A204.1 (cell line): ENCODE results near the gene CPTP.

Experiments used
- FAIRE-seq: peaks from 2 replicates; lab custom pipeline; 2012; peaks lifted over from hg19 to GRCh38; lab: Jason Lieb, UNC

The CPTP gene

DNA sequence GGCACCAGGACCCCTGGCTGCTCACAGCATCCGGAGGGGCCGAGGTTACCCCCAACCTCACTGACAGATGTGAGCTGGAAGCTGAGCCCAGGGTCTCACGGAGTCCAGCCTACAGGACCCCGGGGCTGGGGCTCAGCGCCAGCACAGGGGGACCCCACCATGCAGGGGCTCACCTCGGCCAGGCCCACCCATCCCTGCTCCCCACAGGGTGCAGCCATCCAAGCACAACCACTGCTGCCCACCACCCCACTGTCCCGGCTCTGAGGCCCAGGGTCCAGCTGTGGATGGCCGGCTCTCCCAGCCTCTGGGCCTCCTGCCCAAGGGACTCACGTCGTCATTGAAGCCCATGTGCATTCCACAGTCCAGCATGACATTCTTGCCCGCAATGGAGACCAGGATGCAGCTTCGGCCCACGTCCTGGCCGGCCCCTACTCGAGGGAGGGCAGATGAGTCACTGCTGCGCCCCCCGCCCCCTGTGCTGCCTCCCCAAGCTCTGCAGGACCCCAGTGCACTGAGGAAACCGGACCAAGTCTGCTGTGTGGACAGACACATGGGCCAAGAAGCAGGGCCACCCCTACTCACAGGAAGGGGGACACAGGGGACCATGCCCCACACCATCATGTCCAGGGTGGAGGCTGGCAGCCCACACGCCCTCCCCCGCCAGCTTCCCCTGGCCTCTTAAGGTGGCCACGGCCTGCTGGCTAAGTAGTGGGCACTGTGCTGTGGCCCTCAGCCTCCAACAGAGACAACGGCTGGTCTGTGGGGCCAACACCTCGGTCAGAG is 3.7 kb upstream of the CPTP start:
- no peak for FAIRE-seq

DNA sequence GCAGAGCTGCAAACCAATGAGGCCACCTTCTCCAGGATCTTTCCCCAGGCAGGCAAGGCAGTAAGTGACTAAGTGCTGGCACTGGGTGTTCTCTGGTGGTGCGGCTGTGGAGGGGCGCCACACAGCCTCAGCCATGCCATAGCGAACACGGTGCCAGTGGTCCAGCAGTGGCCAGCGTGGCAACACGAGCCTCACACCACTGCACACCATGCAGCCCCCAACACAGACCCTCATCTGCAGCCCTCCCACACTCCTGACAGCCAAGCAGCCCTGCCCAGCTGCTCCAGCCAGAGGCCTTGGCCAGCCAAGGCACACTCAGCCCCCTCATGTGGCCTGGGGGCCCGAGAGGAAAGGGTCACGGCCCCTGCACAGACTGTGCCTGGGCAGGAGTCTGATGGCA is 3.1 kb upstream of the CPTP start:
- FAIRE-seq = no peak

DNA sequence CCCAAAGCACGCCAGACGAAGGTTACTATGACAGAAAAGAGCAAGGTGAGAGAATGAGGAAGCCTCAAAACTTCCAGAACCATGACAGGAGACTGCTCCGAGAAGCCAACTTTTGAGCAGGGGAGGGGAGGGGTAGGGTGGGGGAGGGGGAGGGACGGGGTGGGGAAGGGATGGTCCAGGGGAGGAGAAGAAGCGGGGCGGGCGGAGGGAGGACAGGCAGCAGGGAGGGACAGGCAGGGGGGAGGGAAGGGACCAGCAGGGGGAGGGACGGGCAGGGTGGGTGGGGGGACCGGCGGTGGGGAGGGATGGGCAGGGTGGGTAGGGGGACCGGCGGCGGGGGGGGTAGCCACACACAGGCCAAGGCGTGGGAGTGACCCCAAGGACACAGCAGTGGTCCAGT is 2.2 kb upstream of the CPTP start:
- FAIRE-seq = no peak

DNA sequence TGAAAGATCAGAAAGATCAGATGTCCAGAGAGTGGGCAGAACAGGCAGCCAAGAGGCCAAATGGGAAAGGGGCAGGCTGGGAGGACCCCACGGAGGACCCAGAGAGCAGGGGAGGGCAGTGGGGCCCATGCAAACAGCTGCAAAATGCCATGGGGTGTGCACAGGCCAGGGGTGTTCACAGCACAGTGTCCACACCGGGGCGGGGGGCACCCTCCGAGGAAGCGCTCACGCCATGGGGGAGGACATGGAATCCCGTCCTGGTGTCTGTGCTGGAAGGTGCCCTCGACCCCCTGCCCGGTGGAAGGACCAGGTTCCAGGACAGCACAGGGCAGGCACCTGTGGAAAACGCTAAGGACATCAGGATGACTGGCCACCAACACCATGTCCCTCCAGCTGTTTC is 1.6 kb upstream of the CPTP start:
- no peak for FAIRE-seq

DNA sequence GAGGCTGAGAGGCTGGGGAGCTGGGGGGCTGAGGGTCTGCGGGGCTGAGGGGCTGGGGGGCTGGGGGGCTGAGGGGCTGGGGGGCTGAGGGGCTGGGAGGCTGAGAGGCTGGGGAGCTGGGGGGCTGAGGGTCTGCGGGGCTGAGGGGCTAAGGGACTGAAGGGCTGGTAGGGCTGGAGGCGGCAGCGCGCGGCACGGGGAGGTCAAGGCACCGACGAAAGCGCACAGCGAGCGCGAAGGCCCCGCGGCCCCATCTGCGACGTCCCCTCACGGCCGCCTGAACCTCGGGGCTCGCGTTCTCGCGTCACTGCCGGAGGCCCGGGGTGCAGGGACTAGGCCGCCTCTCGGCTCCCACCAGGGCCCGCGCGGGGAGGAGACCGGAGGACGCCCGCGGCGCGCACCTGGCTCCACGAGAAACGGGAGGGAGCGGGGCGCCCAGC is 498 bp upstream of the CPTP start:
- no peak for FAIRE-seq

DNA sequence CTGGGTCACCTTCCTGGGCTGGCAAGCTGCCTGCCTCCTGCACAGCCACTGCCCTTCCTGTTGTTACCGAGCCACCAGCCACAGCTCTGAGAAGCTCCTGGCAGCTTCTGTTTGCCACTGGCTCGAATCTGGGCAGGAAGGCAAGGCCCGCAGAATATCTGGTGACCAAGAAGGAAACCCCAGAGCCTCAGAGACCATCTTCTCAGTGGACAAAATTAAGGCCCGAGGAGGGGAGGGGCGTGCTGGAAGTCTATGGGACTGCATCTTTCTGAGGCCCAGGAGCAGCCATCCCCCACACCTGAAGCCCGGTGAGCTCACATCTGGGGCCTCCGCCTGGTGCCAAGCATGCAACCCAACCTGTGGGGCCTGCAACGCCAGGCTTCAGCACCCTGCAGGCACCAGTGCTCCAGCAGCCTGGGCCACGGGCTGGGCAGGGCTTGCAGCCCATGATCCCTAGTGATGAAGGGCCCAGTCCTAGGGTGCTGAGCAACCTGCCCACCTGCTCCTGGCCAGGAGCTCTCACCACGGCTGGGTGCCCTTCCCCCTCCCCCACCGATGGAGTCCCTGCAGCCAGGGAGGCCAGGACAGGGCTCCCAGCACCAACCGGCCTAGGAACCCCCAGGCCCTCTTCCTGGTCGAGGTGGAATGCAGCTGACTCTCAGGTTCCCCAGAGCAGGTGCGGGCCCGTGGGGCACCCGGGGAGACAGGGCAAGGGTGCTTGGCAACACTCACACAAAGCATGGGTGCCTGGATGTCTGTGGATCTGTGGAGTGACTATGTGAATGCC is 879 bp downstream of the CPTP start:
- FAIRE-seq = no peak

DNA sequence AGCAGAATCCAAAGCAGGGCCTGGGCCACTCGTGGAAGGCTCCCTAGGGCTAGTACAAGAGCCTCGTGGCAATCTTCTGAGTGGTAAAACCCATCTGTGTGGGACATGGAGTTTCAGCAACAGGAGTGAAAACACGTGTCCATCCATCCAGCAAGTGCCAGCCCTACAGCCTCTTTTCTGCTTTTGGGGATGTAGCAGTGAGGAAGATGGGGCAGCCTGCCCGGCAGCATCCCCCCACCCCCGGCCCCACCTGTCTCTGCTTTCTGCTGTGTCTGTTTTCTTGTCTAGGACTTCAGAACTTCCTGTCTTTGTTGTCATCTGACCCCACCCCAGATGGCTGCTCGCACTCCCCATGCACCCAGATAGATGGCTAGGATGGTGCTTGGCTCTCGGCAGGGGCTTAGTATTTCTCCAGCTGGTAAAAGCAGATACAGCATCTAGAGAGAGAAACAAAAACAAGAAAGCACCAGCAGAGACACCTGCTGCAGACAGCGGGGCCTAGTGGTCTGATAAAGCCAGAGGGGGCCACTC is 1.5 kb downstream of the CPTP start:
- FAIRE-seq = no peak

DNA sequence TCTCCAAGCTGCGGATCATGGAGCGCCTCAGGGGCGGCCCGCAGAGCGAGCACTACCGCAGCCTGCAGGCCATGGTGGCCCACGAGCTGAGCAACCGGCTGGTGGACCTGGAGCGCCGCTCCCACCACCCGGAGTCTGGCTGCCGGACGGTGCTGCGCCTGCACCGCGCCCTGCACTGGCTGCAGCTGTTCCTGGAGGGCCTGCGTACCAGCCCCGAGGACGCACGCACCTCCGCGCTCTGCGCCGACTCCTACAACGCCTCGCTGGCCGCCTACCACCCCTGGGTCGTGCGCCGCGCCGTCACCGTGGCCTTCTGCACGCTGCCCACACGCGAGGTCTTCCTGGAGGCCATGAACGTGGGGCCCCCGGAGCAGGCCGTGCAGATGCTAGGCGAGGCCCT is 2.7 kb downstream of the CPTP start:
- no peak for FAIRE-seq

DNA sequence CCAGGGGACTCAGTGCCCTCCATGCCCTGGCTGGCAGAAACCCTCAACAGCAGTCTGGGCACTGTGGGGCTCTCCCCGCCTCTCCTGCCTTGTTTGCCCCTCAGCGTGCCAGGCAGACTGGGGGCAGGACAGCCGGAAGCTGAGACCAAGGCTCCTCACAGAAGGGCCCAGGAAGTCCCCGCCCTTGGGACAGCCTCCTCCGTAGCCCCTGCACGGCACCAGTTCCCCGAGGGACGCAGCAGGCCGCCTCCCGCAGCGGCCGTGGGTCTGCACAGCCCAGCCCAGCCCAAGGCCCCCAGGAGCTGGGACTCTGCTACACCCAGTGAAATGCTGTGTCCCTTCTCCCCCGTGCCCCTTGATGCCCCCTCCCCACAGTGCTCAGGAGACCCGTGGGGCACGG is 3.7 kb downstream of the CPTP start:
- FAIRE-seq = no peak

DNA sequence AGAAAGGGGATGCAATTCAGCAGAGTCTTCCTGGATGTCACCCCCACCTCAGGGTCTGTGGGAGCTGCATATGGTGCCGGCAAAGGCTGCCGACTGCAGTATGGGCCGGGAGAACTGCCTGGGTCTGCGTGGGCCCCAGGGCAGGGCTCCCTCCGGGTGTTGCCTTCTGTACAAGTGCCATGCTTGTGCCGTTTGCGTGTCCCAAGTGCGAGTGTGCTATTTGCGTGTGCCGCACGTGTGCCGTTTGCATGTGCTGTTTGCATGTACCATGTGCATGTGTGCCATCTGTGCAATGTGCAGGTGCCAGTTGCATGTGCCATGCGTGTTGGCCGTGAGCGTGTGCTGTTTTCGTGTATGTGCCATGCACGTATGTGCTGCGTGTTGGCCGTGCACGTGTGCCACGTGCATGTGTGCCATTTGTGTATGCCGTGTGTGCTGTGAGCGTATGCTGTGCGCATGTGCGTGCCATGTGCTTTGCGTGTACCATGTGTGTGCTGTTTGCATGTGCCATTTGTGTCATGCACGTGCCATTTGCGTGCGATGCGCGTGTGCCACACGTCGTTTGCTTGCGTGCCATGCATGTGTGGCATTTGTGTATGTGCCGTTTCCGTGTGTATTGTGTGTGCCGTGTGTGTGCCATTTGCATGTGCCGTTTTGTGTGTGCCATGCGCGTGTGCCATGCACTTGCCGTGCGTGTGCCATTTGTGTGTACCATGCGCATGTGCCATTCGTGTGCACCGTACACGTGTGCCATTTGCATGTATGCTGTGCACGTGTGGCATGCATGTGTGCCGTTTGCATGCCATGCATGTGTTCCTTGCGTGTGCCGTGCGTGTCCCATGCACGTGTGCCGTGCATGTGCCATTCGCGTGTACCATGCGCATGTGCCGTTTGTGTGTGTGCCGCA is 5.0 kb downstream of the CPTP start:
- FAIRE-seq = no peak

DNA sequence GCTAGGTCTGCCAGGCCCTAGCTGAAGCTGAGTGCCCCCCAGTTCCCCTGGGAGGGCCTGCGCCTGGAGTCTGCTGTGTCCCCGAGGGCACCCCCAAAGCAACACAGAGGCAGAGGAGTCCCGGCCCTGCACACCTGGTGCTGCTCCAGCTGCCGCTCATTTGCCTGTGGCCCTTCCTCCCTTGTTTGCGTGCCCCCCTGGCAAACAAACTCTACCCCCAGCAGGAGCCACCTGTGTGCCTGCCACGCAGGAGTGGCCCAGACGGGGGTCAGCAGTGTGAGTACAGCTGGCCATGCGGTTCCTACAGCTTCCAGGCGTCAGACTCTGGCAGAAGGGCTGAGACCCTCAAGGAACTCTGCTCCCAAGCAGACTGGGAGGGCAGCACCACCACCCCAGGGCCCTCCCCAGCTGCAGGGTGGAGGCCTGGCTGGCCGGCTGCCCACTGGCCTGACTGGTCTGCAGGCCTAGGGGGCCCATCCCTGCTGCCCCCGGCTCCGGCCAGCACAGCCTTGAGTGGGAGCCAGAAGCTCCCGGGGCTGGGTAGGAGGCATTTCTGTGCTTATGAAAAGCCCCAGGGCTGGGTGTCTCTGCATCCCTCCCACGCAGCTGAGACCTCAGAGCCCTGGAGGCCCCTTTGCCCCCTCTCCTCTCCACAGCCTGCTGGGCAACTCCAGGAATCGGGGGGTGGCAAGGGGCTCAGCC is 5.9 kb downstream of the CPTP start:
- FAIRE-seq = no peak

DNA sequence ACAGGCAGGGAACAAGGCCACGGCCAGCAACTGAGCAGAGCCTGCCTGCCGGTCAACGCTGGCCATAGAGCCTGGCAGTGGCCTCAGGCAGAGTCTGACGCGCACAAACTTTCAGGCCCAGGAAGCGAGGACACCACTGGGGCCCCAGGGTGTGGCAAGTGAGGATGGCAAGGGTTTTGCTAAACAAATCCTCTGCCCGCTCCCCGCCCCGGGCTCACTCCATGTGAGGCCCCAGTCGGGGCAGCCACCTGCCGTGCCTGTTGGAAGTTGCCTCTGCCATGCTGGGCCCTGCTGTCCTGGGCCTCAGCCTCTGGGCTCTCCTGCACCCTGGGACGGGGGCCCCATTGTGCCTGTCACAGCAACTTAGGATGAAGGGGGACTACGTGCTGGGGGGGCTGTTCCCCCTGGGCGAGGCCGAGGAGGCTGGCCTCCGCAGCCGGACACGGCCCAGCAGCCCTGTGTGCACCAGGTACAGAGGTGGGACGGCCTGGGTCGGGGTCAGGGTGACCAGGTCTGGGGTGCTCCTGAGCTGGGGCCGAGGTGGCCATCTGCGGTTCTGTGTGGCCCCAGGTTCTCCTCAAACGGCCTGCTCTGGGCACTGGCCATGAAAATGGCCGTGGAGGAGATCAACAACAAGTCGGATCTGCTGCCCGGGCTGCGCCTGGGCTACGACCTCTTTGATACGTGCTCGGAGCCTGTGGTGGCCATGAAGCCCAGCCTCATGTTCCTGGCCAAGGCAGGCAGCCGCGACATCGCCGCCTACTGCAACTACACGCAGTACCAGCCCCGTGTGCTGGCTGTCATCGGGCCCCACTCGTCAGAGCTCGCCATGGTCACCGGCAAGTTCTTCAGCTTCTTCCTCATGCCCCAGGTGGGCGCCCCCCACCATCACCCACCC is 6.7 kb downstream of the CPTP start, which contains the start of gene TAS1R3:
Gene TAS1R3 (plus strand): TSS at position 213 of the 898 bp plus-strand sequence. CDS start 66 bp downstream, at position 279.
- no peak for FAIRE-seq

DNA sequence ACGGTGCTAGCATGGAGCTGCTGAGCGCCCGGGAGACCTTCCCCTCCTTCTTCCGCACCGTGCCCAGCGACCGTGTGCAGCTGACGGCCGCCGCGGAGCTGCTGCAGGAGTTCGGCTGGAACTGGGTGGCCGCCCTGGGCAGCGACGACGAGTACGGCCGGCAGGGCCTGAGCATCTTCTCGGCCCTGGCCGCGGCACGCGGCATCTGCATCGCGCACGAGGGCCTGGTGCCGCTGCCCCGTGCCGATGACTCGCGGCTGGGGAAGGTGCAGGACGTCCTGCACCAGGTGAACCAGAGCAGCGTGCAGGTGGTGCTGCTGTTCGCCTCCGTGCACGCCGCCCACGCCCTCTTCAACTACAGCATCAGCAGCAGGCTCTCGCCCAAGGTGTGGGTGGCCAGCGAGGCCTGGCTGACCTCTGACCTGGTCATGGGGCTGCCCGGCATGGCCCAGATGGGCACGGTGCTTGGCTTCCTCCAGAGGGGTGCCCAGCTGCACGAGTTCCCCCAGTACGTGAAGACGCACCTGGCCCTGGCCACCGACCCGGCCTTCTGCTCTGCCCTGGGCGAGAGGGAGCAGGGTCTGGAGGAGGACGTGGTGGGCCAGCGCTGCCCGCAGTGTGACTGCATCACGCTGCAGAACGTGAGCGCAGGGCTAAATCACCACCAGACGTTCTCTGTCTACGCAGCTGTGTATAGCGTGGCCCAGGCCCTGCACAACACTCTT is 7.6 kb downstream of the CPTP start:
- FAIRE-seq = no peak

DNA sequence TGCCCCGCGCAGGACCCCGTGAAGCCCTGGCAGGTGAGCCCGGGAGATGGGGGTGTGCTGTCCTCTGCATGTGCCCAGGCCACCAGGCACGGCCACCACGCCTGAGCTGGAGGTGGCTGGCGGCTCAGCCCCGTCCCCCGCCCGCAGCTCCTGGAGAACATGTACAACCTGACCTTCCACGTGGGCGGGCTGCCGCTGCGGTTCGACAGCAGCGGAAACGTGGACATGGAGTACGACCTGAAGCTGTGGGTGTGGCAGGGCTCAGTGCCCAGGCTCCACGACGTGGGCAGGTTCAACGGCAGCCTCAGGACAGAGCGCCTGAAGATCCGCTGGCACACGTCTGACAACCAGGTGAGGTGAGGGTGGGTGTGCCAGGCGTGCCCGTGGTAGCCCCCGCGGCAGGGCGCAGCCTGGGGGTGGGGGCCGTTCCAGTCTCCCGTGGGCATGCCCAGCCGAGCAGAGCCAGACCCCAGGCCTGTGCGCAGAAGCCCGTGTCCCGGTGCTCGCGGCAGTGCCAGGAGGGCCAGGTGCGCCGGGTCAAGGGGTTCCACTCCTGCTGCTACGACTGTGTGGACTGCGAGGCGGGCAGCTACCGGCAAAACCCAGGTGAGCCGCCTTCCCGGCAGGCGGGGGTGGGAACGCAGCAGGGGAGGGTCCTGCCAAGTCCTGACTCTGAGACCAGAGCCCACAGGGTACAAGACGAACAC is 8.3 kb downstream of the CPTP start:
- FAIRE-seq = no peak

DNA sequence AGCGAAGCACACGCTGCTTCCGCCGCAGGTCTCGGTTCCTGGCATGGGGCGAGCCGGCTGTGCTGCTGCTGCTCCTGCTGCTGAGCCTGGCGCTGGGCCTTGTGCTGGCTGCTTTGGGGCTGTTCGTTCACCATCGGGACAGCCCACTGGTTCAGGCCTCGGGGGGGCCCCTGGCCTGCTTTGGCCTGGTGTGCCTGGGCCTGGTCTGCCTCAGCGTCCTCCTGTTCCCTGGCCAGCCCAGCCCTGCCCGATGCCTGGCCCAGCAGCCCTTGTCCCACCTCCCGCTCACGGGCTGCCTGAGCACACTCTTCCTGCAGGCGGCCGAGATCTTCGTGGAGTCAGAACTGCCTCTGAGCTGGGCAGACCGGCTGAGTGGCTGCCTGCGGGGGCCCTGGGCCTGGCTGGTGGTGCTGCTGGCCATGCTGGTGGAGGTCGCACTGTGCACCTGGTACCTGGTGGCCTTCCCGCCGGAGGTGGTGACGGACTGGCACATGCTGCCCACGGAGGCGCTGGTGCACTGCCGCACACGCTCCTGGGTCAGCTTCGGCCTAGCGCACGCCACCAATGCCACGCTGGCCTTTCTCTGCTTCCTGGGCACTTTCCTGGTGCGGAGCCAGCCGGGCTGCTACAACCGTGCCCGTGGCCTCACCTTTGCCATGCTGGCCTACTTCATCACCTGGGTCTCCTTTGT is 9.1 kb downstream of the CPTP start:
- FAIRE-seq = no peak

DNA sequence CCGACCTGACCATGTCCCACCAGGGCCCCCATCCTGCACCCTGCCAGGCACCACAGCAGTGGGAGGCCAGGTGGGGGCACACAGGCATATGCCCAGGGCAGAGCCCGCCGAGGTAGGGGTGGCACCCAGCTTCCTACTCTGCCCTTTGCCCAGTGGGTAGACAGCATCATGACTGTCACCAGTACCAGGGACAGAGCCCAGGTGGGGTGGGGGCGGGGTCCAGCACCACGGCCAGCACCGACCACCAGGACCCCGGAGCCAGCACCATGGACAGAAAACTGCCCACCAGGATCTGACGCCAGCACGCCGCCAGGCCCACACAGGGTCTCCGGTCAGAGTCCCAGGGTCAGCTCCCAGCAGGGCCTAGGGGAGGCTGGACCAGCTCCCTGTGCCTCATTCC is 10.2 kb downstream of the CPTP start:
- no peak for FAIRE-seq

DNA sequence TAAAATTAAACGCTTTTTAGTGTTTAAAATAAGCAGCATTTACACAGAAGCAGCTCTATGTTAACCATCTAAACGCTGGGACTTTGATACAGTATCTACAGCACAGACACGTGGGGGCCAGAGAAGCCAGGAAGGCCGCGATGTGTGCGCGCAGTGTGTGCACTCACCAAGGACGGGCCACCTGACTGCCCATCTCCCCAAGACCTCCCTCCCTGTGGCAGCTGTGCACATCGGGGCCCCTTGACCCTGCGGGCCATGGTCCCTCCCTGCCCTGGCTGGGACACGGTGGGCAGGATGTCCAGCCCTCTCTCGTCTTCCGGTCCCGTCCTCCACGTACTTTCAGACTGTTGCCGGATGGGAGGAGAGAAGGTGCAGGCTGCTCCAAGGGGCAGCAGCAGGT is 10.7 kb downstream of the CPTP start:
- FAIRE-seq = no peak

DNA sequence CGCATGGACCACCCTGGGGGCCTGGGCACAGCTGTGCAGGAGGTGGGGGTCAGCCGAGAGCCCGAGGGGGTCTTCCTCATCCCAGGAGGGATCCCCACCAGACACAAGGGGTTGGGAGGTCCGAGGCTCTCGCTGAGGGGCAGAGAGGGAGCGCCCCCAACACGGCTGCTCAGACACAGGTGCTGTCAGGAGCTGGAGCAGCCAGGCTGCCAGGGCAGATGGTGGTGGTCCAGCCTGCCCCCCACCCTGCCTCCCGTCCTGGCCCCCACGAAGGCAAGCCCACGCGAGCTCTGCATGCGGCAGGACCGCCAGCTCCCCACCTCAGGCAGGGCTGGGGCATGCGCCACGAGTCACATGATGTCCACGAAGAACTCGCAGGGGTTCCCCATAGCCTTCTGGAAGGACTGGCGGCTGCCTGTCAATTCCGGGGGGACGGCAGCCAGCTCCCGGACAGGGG is 11.2 kb downstream of the CPTP start:
- FAIRE-seq = no peak

DNA sequence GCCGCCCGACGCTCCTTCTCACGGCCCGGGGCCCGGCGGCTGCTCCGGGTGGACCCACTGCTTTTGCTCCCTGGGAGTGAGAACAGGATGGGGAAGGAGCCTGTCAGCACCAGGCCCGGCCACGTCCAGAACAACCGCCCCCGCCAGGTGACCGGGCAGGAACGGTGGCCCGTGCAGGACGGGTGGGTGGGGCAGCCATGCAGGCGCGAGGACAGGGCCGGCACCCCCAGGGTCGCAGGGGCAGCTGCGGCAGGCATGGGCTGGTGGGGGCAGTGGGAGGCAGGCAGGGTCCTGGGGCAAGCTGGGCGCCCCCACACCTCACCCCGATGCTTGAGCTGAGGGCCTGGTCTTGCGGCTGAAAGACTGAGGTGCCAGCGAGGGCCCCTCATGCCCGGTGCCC is 11.8 kb downstream of the CPTP start:
- FAIRE-seq = no peak
